Ramos (cell line): ENCODE data around the gene AFF3.
"Not testable (repeated sequence)": the region's sequence is repeated elsewhere in the genome, so short reads cannot be mapped to it uniquely, and the experiment has no call there.

ENCODE experiments used
- in situ Hi-C: fragments of 300-500 bp; cut with MboI; formaldehyde crosslinking; loops from one replicate; pipeline ENCODE4 v1.14.3; 2022; ENCODE audit warnings: low sequenced_read_pairs; ENCODE audit not compliant: unreplicated experiment

Gene AFF3

DNA sequence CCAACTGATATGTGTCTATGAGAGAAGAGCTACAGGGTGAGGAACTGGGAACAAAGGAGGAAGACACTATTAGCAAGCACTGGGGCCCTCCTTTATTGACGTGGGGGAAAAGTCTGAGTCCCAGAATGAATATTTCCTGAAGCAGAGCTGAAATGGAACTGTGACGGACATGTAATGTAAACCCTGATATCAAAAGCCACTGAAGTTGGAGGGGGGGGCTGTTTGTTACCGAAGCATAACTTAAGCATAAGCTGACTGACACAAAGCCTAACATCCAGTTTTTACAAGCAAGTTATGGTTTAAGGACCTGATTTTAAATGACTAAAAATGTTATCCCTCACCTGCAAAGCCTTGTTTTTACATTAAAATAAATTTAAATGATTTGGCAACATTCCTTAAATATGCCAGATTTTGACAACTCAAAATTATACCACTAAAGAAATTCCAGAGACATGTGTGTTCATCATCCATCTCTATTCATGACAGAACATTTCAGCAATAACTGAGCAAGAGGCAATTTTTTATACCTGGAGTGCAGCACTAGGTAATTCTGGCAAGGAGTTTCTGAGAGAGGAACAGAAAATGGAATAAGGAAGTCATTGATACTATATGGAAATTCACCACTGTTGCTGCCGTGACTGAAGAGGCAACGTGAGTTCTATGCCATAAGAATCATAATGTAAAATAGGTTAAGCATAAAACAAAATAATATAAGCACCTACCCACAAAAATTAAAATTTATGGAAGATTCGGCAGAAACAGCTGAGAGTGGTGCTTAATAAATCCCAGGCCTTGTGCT, 186.0 kb downstream of the AFF3 start:
- in situ Hi-C loops: no loop called here

DNA sequence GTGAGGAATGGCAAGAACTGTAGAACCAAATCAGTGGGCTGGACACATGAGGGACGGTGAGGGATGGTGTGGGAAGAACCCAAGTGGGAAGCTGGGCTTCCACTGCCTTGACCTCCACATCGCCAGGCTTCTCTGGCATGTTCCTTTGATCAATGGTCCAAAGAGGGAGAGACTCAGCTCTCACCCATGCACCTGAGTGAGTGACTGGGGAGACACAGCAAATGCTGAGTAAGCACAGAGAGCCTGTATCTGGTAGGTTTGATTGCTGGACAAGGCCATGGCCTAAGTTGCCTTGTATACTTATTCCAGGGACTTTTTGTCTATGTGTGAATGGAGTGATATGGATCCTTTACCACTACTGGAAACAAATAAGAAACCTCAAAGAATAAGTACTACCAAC, 188.6 kb downstream of the AFF3 start:
- in situ Hi-C loops: no loop called here

DNA sequence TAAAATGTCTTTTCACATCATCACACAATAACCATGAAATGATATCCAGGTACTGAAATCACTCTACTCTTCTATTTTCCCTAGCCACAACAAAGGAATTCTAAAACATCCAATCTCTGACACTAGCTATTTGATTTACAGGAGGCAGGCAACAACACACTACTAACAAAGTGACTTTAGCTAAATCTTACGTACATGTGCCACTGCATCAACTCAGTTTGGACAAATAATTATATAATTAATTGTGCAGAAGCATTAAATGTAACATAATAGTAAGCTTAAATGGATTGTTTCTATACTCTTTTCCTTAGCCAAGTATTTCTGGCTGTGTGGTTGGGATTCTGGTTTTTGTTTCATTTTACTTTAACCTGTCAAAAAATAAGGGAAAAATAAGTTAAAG, 192.4 kb downstream of the AFF3 start:
- in situ Hi-C loops: no loop called here

DNA sequence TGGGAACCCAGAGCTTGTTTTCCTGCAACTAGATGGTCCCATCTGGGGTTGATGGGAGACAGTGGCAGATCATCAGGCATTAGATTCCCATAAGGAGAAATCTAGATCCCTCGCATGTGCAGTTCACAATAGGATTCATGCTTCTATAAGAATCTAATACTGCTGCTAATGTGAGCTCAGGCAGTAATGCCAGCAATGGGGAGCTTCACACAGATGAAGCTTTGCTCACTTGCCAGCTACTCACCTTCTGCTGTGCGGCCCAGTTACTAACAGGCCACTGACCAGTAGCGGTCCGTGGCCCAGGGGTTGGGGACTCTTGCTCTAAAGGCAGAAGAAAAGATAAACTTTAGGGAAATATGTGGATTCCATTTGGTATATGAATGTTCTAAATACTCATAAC, 192.9 kb downstream of the AFF3 start:
- in situ Hi-C loops: no loop called here

DNA sequence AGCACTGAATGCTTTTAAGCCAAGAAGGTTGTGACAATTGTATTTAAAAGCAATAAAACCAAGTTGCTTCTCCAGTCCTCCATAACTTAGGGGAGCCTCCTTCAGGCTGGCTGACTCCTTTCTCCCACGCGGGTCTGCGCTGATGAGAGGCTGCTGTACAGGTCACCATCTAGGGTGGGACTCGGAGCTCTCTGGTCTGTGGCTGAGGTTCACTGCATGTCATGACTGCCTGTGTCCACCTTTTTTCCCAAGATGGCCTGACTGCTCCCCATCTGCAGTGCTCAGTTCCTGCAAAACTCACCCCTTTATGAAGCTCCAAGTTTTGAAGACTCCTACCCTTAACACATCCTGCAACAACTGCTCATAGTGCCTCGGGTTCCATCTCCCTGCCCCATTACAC, 194.4 kb downstream of the AFF3 start:
- in situ Hi-C loops: no loop called here

DNA sequence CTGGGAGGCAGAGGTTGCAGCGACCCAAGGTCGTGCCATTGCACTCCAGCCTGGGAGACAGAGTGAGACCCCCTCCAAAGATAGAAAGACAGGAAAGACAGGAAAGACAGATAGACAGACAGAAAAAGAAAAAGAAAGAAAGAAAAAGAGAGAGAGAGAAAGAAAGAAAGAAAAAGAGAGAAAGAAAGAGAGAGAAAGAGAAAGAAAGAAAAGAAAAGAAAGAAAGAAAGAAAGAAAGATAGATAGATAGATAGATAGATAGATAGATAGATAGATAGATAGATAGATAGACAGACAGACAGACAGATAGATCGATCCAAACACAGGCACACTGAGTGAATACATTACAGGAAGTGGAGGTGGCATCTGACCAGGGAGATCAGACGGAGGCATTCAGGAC, 195.0 kb downstream of the AFF3 start:
- in situ Hi-C loops: not testable (repeated sequence)

DNA sequence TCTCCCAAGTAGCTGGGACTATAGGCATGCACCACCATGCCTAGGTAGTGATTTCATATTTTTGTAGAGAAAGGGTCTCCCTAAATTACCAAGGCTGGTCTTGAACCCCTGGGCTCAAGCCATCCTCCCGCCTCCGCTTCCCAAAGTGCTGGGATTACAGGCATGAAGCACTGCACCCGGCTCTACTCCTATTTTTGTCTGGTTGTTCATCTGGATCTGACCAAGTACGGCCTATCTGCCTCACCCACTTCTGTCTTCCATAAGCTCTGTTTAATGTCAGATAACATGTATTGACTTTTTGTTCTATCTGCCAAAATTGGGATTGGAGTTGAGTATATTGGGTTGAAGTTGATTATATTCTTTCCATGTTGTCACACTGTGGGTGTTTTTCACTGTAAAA, 198.4 kb downstream of the AFF3 start:
- in situ Hi-C loops: no loop called here

DNA sequence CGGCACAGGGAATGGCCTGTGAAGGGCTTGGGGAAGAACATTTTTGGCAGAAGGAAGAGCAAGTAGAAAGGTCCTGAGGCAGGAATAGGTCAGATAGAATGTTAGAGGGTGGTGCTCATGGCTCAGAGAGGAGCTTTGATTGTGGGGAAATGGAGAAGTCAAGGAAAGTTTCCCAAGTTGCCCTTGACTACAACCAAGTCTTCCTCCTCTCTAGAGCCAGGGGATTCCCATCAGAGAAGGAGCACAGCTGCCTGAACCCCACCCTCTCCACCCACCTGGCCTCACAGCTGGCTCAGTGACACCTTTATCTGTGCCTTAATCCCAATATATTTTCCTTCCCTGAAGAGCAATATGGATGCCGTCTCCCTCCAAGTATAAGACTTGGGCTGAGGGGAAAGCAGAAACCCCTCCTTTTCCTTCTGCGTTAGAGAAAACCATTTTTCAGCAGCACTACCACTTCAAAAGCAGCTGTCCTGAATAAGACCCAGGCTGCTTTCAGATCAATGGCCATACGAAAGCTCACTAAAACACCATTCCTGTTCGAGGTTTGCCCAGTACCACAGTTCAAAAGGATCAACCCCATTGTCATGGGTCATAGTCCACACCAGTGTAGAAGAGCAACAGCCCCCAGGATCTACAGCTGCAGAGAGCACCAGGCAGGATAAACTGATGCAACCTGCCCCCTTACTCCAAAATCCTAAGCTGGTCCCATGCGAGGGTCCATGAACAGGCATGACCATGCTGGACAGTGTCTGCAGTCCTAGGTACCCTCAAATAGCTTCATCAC, 199.6 kb downstream of the AFF3 start:
- in situ Hi-C loops: no loop called here

DNA sequence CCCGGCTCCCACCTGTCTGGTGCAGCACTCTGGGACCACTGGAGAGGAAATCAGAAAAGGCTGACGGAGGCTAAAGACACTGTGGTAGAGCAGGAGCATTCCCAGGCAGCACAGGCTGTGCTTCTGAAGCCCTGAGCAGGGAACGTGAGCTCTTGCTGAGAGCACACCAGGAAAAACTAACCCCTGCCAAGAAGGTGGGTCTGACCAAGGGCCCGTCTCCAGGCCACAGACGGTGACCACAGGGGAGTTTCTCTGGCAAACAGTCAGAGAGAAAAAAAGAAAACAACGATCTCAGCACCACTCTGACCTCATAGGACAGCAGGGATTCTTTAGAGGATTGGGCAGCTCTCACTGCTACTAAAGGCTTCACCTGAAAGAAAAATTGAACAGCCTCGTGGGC, 201.4 kb downstream of the AFF3 start:
- in situ Hi-C loops: no loop called here

DNA sequence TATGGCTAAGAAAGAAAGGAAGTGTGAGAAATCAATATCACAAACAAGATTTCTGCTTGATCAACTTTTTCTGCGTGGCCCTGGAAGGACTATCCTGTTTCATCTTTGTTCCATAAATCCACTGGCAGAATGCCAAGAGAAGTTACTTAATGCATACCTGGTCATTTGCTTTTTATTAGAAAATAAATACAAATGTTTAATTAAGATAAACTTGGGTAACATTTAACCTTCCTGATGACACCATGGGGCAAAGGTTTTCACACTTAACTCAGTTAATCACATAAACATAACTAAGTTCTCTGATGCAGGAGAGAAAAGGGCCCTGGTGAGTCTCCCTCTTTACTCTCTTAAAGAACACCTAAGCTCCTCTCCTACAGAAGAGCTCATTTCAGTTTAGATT, 203.3 kb downstream of the AFF3 start:
- in situ Hi-C loops: no loop called here

DNA sequence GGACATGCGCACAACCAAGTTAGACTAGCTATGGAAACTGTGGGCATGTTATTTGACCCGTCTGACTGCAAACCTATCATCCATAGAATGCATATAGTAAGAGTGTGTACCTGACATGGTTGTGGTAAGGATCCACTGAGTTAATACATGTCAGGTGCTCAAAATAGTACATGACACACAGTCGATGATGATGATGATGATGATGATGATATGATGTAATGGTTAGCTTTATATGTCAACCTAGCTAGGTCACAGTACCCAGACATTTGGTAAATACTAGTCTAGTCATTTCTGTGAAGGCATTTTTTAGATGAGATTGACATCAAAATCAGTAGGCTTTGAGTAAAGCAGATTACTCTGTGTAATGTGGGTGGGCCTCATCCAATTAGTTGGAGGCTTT, 204.1 kb downstream of the AFF3 start:
- in situ Hi-C loops: no loop called here

DNA sequence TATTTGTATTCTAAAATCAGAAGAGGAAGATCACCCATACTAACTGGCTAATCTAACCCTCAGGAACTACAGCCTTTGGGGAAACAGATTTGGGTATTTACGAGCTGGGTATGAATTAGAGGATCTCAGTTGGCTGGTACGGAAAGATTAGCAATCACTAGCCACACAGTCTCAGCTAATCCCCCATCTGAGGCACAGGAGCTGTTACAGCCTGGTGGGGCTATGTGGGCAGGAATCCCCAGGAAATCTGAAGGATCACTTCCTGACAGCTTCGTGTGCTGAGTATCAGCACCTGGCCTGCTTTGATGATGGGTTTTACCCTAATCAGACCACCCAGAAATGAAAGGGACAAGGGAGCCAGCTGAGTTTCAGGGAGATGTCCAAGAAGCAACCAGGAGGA, 206.3 kb downstream of the AFF3 start:
- in situ Hi-C loops: no loop called here

DNA sequence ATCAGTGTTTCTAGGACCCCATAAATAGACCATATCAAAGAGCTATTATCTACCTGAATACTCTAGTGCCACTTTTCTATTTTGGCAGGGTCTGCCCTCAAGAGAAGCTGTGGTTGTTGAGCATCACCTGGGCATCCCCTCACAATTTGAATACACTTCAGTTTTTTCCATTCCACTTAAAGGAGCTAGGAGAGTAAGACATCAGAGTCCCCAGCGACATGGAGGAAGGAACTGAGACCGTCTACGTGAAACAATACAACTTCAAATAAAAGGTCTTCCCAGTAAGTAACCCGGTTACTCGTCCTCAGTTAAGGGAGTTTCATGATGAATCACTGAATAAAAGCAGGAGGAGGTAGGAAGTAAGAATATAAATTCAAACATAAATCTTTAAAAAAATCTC, 206.7 kb downstream of the AFF3 start:
- in situ Hi-C loops: no loop called here

DNA sequence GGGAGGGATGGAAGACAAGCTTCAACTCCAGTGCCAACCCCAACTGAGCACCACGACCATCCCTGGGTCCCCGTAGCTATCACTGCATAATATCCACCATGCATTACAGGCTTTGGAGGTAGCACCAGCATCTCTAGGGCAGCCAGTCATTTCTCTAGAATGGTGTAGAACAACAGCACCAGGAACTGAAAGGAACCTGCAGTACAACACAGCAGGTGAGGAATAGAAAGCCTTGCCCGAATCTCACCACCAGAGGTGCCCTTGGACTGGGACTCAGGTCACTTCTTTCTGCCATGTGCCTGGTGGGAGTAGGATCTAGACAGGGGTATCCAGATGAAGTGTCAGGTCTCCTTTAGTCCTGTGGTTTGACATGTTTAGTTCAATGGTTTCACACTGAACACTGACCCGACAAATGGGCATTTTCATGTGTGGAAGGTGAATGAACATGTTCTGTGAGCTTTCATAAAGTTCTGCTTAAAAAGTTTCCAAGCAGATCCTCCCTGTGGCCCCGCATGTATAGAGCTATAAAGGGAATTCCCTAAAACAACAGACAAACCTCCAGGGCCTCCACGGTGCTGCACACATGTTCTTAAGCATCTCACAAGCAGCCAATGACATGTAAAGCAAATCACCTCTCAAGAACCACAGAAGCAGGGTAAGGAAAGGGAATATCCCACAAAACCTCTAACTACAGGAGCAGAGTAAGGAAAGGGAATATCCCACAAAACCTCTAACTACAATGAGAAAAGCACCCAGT, 208.3 kb downstream of the AFF3 start:
- in situ Hi-C loops: no loop called here

DNA sequence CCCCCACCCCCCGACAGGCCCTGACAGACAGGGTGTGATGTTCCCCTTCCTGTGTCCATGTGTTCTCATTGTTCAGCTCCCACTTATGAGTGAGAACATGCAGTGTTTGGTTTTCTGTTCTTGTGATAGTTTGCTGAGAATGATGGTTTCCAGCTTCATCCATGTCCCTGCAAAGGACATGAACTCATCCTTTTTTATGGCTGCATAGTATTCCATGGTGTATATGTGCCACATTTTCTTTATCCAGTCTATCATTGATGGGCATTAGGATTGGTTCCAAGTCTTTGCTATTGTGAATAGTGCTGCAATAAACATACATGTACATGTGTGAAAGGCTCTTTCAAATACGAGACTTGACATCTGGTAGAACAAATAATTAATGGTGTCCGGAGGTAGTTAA, 208.9 kb downstream of the AFF3 start:
- in situ Hi-C loops: not testable (repeated sequence)

DNA sequence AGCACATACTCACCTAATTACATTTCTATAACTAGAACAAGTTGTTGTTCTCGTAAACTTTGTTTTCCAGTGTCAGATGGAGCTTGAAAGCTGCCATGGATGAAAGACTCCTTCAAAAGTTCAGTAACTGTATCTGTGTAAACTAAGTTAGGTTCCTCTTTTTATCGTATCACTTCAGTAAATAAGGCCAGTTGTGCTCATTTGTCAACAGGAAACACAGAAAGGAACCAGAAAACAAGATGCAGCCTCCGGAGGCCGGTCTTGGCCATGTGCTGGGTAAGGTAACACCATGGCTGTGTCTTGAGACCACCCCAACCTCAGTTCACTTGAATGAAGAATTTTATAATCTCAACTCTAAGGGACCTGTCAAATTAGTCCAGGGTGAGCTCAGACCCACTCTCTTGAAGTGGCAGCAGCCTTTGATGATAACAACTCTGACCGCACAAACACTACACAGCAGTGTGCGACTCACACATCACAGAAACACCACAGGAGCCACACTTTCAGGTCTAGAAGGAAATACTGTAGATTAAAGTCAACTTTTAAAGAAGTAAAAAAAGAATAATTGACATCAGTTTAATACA, 213.8 kb downstream of the AFF3 start:
- in situ Hi-C loops: no loop called here

DNA sequence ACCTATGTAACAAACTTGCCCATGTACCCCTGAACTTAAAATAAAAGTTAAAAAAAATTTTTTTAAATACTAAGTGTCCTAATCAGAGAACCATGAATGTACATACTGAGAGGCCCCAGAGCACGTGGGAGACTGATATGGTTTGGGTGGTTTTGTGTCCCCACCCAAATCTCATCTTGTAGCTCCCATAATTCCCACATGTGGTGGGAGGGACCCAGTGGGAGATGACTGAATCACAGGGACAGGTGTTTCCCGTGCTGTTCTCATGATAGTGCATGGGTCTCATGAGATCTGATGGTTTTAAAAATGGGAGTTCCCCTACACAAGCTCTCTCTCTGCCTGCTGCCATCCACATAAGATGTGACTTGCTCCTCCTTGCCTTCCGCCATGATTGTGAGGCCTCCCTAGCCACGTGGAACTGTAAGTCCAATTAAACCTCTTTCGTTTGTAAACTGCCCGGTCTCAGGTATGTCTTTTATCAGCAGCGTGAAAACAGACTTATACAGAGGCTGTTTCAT, 214.6 kb downstream of the AFF3 start:
- in situ Hi-C loops: not testable (repeated sequence)

DNA sequence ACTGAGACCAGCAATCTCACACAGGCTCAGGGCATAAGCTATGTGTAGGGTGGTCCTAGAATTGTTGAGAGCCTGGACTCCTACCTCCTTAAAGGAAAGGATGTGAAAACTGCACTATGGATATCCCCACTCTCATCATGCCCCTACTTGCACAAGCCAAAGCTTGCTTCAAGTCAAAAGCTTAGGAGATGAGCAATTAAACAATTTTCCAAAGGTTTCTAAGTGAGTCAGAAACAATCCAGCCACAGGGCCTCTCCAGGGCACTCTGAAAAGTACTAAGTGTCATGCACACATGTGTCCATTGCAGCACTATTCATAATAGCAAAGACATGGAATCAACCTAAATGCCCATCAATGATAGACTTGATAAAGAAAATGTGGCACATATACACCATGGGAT, 215.4 kb downstream of the AFF3 start:
- in situ Hi-C loops: no loop called here

DNA sequence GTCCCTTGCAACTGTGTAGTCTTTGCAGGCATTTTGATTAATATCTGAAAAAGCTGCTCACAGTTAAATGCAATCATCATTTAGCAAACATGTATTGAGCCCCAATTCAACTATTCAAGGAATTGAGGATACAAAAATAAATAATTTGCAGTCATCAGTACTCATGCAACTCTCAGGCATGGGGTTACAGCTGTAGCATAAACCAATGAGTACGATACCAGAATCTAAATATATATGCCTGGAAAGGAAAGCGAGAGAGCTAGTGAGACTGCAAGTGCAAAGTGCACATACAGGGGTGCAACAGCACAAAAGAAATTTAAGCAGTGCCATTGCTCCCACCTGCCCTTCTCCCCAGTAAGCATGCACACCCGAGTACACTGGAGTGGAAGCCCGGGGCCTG, 216.4 kb downstream of the AFF3 start:
- in situ Hi-C loops: no loop called here

DNA sequence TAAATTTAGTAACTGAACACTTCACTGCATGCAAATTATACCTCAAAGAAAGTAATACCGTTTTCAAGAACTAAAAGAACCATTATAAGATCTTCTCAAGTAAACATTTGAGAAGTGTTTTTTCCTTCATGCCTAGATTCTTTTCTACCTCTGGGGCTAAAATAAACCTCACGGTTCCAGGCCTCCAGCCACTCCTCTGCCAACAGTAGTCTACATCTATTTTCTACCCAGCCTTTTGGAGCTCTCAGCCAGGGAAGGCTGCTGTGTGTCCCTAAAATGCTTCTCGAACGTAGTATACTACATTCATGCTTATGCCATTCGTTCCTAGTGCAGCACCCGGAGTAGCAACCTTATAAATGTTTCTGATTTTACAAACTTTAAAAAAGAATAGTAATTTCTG, 219.7 kb downstream of the AFF3 start:
- in situ Hi-C loops: no loop called here

DNA sequence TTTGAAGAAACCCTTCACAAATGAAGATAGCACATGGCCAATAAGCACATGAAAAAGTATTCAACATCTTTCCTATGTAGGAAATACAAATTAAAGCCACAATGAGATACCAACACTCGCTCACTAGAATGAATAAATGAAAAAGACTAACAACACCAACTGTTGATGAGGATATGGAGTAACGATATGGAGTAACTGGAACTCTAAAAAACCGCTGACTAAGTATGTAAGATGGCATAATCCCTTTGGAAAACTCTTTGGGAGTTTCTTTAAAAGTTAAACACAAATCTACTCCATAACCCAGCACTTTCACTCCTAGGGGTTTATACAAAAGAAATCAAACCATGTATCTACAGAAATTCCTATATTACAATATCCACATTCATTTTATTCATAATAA, 220.5 kb downstream of the AFF3 start:
- in situ Hi-C loops: no loop called here
